ENCODE results near the gene NTNG2.

- TF ChIP-seq, protein P1, sequence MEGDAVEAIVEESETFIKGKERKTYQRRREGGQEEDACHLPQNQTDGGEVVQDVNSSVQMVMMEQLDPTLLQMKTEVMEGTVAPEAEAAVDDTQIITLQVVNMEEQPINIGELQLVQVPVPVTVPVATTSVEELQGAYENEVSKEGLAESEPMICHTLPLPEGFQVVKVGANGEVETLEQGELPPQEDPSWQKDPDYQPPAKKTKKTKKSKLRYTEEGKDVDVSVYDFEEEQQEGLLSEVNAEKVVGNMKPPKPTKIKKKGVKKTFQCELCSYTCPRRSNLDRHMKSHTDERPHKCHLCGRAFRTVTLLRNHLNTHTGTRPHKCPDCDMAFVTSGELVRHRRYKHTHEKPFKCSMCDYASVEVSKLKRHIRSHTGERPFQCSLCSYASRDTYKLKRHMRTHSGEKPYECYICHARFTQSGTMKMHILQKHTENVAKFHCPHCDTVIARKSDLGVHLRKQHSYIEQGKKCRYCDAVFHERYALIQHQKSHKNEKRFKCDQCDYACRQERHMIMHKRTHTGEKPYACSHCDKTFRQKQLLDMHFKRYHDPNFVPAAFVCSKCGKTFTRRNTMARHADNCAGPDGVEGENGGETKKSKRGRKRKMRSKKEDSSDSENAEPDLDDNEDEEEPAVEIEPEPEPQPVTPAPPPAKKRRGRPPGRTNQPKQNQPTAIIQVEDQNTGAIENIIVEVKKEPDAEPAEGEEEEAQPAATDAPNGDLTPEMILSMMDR (IDR thresholded peaks at IDR 0.05): no peak
- TF ChIP-seq POLR2AphosphoS5 (IDR thresholded peaks at IDR 0.05) (no peak), POLR2A (IDR thresholded peaks at IDR 0.05) (no peak)
Measured at GRCh38 chr9:132162764-132163456, 1.1 kb downstream of the NTNG2 start.
